ENCODE measurements around the gene IL36RN. TPM values are rescaled to one million over a fixed set of nuclear protein-coding genes. Genes with fewer than 3 reads are reported as not detected.
A peak's percentile ranks its signal among the peaks of the same experiment; 100 is the strongest.

The IL36RN gene
- total and polyA plus RNA-seq, 2 of the 13 experiments (the other 11 are each of a cell fraction or from before 2014, with no cell fraction given): not detected

GRCh38 chr2:113080134-113080533 is 21.1 kb downstream of the IL36RN start (continued):
- 0 out of 2 replicates have a peak, but pooled peaks have one; percentile 70 for TF ChIP-seq ZNF275 (CRISPR knock-in tag; IDR thresholded peaks at IDR 0.05; ENCODE audit: borderline replicate concordance)
- no peak for TF ChIP-seq THYN1 (CRISPR knock-in tag; IDR thresholded peaks at IDR 0.05; ENCODE audit: borderline replicate concordance, low read depth)
- TF ChIP-seq CREB1 (IDR thresholded peaks at IDR 0.05): no peak
- no peak for TF ChIP-seq CREB1 (CRISPR knock-in tag; IDR thresholded peaks at IDR 0.05)
- peak; percentile 43 for TF ChIP-seq ARID5B (CRISPR knock-in tag; IDR thresholded peaks at IDR 0.05)
- TF ChIP-seq ZBTB7A (CRISPR knock-in tag; IDR thresholded peaks at IDR 0.05): 0 out of 2 replicates have a peak, but pooled peaks have one; percentile 65
- no peak for TF ChIP-seq RNF219 (CRISPR knock-in tag; IDR thresholded peaks at IDR 0.05)
- TF ChIP-seq SALL1 (CRISPR knock-in tag; IDR thresholded peaks at IDR 0.05): peak; percentile 63; the same call in 1 of the 2 replicates
- 0 out of 2 replicates have a peak, but pooled peaks have one; percentile 37 for TF ChIP-seq ZNF790 (CRISPR knock-in tag; IDR thresholded peaks at IDR 0.05; ENCODE audit: borderline replicate concordance)
- no peak for TF ChIP-seq TCF12 (IDR thresholded peaks at IDR 0.05)
- TF ChIP-seq TCF12 (CRISPR knock-in tag; IDR thresholded peaks at IDR 0.05): no peak
- peak; percentile 61 for TF ChIP-seq HNF1B (CRISPR knock-in tag; IDR thresholded peaks at IDR 0.05)
- TF ChIP-seq HNRNPLL (IDR thresholded peaks at IDR 0.05; ENCODE audit: low read depth, low read length, poor library complexity, severe bottlenecking): no peak
- no peak for TF ChIP-seq ZNF18 (CRISPR knock-in tag; IDR thresholded peaks at IDR 0.05; ENCODE audit: insufficient replicate concordance)
- TF ChIP-seq ZSCAN22 (CRISPR knock-in tag; IDR thresholded peaks at IDR 0.05): no peak
- TF ChIP-seq MYPOP (CRISPR knock-in tag; IDR thresholded peaks at IDR 0.05): no peak
- no peak for TF ChIP-seq PRPF4 (IDR thresholded peaks at IDR 0.05; ENCODE audit: low read depth, low read length, poor library complexity, severe bottlenecking)
- TF ChIP-seq NR2F6 (IDR thresholded peaks at IDR 0.05): no peak
- peak; percentile 20; the same call in 1 of the 2 replicates for TF ChIP-seq NR2F6 (CRISPR knock-in tag; IDR thresholded peaks at IDR 0.05)

Measured in HepG2 (cell line).